ENCODE measurements around the gene MAD1L1.

MAD1L1 gene

GRCh38 chr7:2258661-2259365, 26.1 kb upstream of the MAD1L1 start:
- no peak for DNase-seq (ENCODE audit: low read depth)

GRCh38 chr7:2257651-2258050, 24.9 kb upstream of the MAD1L1 start:
- DNase-seq (ENCODE audit: low read depth), result no peak

GRCh38 chr7:2257046-2257551, 24.4 kb upstream of the MAD1L1 start:
- no peak for DNase-seq (ENCODE audit: low read depth)

- no peak for DNase-seq (ENCODE audit: low read depth)
Measured at GRCh38 chr7:2256306-2257045, 23.7 kb upstream of the MAD1L1 start.

- DNase-seq (ENCODE audit: low read depth), result no peak
Measured at GRCh38 chr7:2255145-2256139, 22.7 kb upstream of the MAD1L1 start.

- no peak for DNase-seq (ENCODE audit: low read depth)
Measured at GRCh38 chr7:2254429-2255144, 21.8 kb upstream of the MAD1L1 start.

GRCh38 chr7:2253525-2254244, 20.9 kb upstream of the MAD1L1 start:
- DNase-seq (ENCODE audit: low read depth), result no peak

GRCh38 chr7:2253021-2253420, 20.3 kb upstream of the MAD1L1 start:
- no peak for DNase-seq (ENCODE audit: low read depth)

- no peak for DNase-seq (ENCODE audit: low read depth)
Measured at GRCh38 chr7:2251841-2252771, 19.4 kb upstream of the MAD1L1 start.

- DNase-seq (ENCODE audit: low read depth), result no peak
Measured at GRCh38 chr7:2251381-2251780, 18.6 kb upstream of the MAD1L1 start.

GRCh38 chr7:2249744-2250323, 17.1 kb upstream of the MAD1L1 start:
- DNase-seq (ENCODE audit: low read depth), result no peak

GRCh38 chr7:2248984-2249694, 16.4 kb upstream of the MAD1L1 start:
- no peak for DNase-seq (ENCODE audit: low read depth)

GRCh38 chr7:2247141-2247995, 14.6 kb upstream of the MAD1L1 start:
- no peak for DNase-seq (ENCODE audit: low read depth)

- DNase-seq (ENCODE audit: low read depth), result no peak
Measured at GRCh38 chr7:2245883-2246675, 13.3 kb upstream of the MAD1L1 start.

GRCh38 chr7:2244404-2244995, 11.8 kb upstream of the MAD1L1 start:
- DNase-seq (ENCODE audit: low read depth), result no peak

GRCh38 chr7:2243458-2243857, 10.7 kb upstream of the MAD1L1 start:
- DNase-seq (ENCODE audit: low read depth), result no peak
